Left ventricle myocardium inferior (tissue), 1 donor: ENCODE results near the gene SENP5. TPM values are rescaled to one million over a fixed set of nuclear protein-coding genes. Genes with fewer than 3 reads are reported as not detected.
"Not testable (repeated sequence)": the region's sequence is repeated elsewhere in the genome, so short reads cannot be mapped to it uniquely, and the experiment has no call there.

ENCODE experiments used
- DNase-seq: peaks from one replicate; pipeline ENCODE4 v3.0.0-alpha.2; 2020
- H3K27ac ChIP-seq: fragments of 200-600 bp; replicated peaks from 2 replicates; pipeline ENCODE4 v1.8.0; 2021
- H3K27me3 ChIP-seq: fragments of 200-600 bp; 2 replicates; pipeline ENCODE4 v1.8.0; 2021; ENCODE audit warnings: low read depth
- H3K36me3 ChIP-seq: fragments of 200-600 bp; 2 replicates; pipeline ENCODE4 v1.8.0; 2021
- H3K4me1 ChIP-seq: fragments of 200-600 bp; 2 replicates; pipeline ENCODE4 v1.8.0; 2021
- H3K4me3 ChIP-seq: fragments of 200-600 bp; 2 replicates; pipeline ENCODE4 v1.8.0; 2021; ENCODE audit warnings: mild to moderate bottlenecking, moderate library complexity
- H3K9me3 ChIP-seq: fragments of 200-600 bp; replicated peaks from 2 replicates; pipeline ENCODE4 v1.8.0; 2021
- CTCF ChIP-seq: fragments of 200-600 bp; IDR thresholded peaks from 2 replicates; pipeline ENCODE4 v1.8.0; 2021; ENCODE audit warnings: antibody characterized with exemption, mild to moderate bottlenecking, borderline replicate concordance
- intact Hi-C: fragments of 100-400 bp; cut with micrococcal nuclease; formaldehyde crosslinking; loops from one replicate; pipeline ENCODE4 v1.11.0; 2022
- total RNA-seq: library from RNA; stranded (reverse); fragmentation: NEBNext Ultra II Directional; extraction: Animal tissue kit (Norgen Biotek cat#: 25700); gene quantifications from one replicate; pipeline ENCODE4 v1.2.1, GENCODE V29; 2021
- donor health status: DM: no; HTN: yes; CAD: no; lungs with severe emphysema.

SENP5 gene
- total RNA-seq, 1 donor from 2014 or later: 16.7 TPM

GRCh38 chr3:196867155-196867506, 589 bp upstream of the SENP5 start:
- Histone ChIP-seq H3K4me1 (peaks cover 39% of the 10 kb centered on the region), H3K27ac (peak overlapping the region; percentile 96), H3K9me3 (no peaks in the 10 kb centered on the region)

GRCh38 chr3:196868297-196868661, 559 bp downstream of the SENP5 start:
- Histone ChIP-seq H3K36me3 (no peaks in the 10 kb centered on the region), H3K4me3 (peak overlapping the region; percentile 98), H3K4me1 (peaks cover 45% of the 10 kb centered on the region), H3K9me3 (no peaks in the 10 kb centered on the region), H3K27ac (peak overlapping the region; percentile 96), H3K27me3 (no peaks in the 10 kb centered on the region)
- no peak for TF ChIP-seq CTCF
- peak; percentile 17 for DNase-seq
- intact Hi-C loops: no loop called here

More at GRCh38 chr3:196867155-196867506, 589 bp upstream of the SENP5 start:
- peak overlapping the region; percentile 98 for H3K4me3 ChIP-seq
- TF ChIP-seq CTCF: no peak
- intact Hi-C loops: no loop called here
- DNase-seq: no peak
- no peaks in the 10 kb centered on the region for H3K27me3 ChIP-seq
- no peaks in the 10 kb centered on the region for H3K36me3 ChIP-seq

DNA sequence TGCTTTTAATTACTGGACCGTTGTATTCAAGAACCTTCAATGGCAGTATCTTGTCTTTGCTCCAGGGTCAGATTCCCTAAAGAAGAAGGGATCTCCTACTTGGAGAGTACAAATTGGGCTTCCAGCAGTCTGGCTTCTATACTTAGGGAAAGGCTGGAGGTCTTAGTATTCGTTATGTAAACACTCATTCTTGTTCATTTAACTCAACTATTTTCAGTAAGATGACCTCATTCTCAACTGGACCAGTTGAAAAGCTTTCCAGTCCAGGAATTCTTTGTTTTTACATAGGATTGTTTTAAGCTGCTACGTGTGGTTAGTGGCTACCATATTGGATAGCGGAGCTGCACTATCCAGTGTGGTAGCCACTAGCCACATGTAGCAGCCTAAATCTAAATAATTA, 4.6 kb downstream of the SENP5 start:
- no peak for DNase-seq
- H3K4me1 ChIP-seq: peaks cover 41% of the 10 kb centered on the region
- no peaks in the 10 kb centered on the region for H3K36me3 ChIP-seq
- no peak for TF ChIP-seq CTCF
- H3K4me3 ChIP-seq: no peak overlapping the region
- intact Hi-C loops: no loop called here
- H3K27me3 ChIP-seq: no peaks in the 10 kb centered on the region
- no peaks in the 10 kb centered on the region for H3K9me3 ChIP-seq
- no peak overlapping the region for H3K27ac ChIP-seq

DNA sequence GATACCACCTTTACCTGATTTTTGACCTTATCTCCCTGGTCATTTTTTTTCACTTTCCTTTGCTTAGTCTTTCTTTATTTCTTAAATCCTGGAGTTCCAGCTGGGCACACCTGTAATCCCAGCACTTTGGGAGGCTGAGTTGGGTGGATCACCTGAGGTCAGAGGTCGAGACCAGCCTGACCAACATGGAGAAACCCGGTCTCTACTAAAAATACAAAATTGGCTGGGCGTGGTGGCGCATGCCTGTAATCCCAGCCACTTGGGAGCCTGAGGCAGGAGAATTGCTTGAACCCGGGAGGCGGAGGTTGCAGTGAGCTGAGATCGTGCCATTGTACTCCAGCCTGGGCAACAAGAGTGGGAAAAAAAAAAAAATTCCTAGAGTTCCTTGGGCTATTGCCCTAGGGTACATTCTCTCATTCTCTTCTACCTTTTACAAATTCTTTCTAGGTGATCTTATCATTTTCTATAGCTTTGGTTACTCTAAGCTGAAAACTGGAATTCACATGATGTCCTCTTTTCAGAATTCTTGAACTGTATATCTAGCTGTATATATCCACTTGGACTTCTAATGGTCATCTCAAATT, 6.9 kb downstream of the SENP5 start:
- intact Hi-C loops: not testable (repeated sequence)

GRCh38 chr3:196875258-196875657, 7.5 kb downstream of the SENP5 start:
- H3K27ac ChIP-seq: no peak overlapping the region
- H3K36me3 ChIP-seq: no peaks in the 10 kb centered on the region
- no peak for TF ChIP-seq CTCF
- no peak overlapping the region for H3K4me3 ChIP-seq
- H3K27me3 ChIP-seq: no peaks in the 10 kb centered on the region
- H3K4me1 ChIP-seq: peaks cover 32% of the 10 kb centered on the region
- DNase-seq: no peak
- intact Hi-C loops: no loop called here
- H3K9me3 ChIP-seq: no peaks in the 10 kb centered on the region

More for the DNA sequence above, 6.9 kb downstream of the SENP5 start:
- H3K36me3 ChIP-seq, H3K27me3 ChIP-seq, H3K9me3 ChIP-seq, H3K4me3 ChIP-seq, H3K27ac ChIP-seq, DNase-seq: not testable (repeated sequence)
- H3K4me1 ChIP-seq: peaks cover 37% of the 10 kb centered on the region

GRCh38 chr3:196883361-196883760, 15.6 kb downstream of the SENP5 start:
- Histone ChIP-seq H3K36me3 (peaks cover 19% of the 10 kb centered on the region), H3K4me3 (no peak overlapping the region), H3K9me3 (no peaks in the 10 kb centered on the region), H3K4me1 (peaks cover 23% of the 10 kb centered on the region), H3K27me3 (no peaks in the 10 kb centered on the region), H3K27ac (no peak overlapping the region)
- no peak for DNase-seq
- no peak for TF ChIP-seq CTCF
- intact Hi-C loops: no loop called here
